DND-41 (cell line): ENCODE data around the gene NDUFAF4.

Source experiments
- ATAC-seq: fragments of 200-7000 bp; cut with Tn5 transposase; 3 replicates; pipeline ENCODE4 v1.9.1; 2021; ENCODE audit warnings: low read depth; ENCODE audit not compliant: insufficient read depth
- DNase-seq: peaks from one replicate; pipeline ENCODE4 v3.0.0-alpha.2; 2020
- H2AFZ ChIP-seq: 2 replicates; pipeline ENCODE4 v1.6.0; 2012; ENCODE audit warnings: low read depth, low read length
- H3K27ac ChIP-seq: 2 replicates; pipeline ENCODE4 v1.5.1; 2012; ENCODE audit warnings: low read length, inconsistent platforms
- H3K27me3 ChIP-seq: fragments of 200-600 bp; sonication (generic); 2 replicates; pipeline ENCODE4 v1.6.0; 2012; ENCODE audit warnings: low read length, mild to moderate bottlenecking, inconsistent platforms; ENCODE audit not compliant: insufficient read depth, poor library complexity
- H3K36me3 ChIP-seq: 2 replicates; pipeline ENCODE4 v1.5.1; 2012; ENCODE audit warnings: low read length, inconsistent platforms; ENCODE audit not compliant: insufficient read depth
- H3K4me1 ChIP-seq: 2 replicates; pipeline ENCODE4 v1.5.1; 2012; ENCODE audit warnings: mild to moderate bottlenecking, low read length; ENCODE audit not compliant: insufficient read depth
- H3K4me2 ChIP-seq: 2 replicates; pipeline ENCODE4 v1.6.0; 2012; ENCODE audit warnings: mild to moderate bottlenecking, moderate library complexity, low read length, inconsistent platforms; ENCODE audit not compliant: insufficient read depth
- H3K4me3 ChIP-seq, 2 experiments: fragments of 200-600 bp in 1 of 2; shearing (Covaris generic) in 1 of 2; 2 replicates each; pipeline ENCODE4 v1.5.1; 2012 to 2016; ENCODE audit warnings: inconsistent platforms in 2 of 2, low read length in 2 of 2, mild to moderate bottlenecking in 2 of 2, low read depth in 1 of 2, moderate library complexity in 1 of 2
- H3K79me2 ChIP-seq: 2 replicates; pipeline ENCODE4 v1.6.0; 2012; ENCODE audit warnings: low read length, inconsistent platforms; ENCODE audit not compliant: insufficient read depth
- H3K9ac ChIP-seq: 2 replicates; pipeline ENCODE4 v1.6.0; 2012; ENCODE audit warnings: low read depth, mild to moderate bottlenecking, inconsistent platforms, low read length, moderate library complexity
- H3K9me3 ChIP-seq: 2 replicates; pipeline ENCODE4 v1.5.1; 2012; ENCODE audit warnings: low read length, moderate library complexity, mild to moderate bottlenecking, inconsistent platforms; ENCODE audit not compliant: insufficient read depth, severe bottlenecking
- H4K20me1 ChIP-seq: 2 replicates; pipeline ENCODE4 v1.6.0; 2012; ENCODE audit warnings: low read length; ENCODE audit not compliant: insufficient read depth
- EZH2 ChIP-seq: IDR thresholded peaks from 3 replicates; pipeline ENCODE4 v1.6.1; 2012; ENCODE audit warnings: borderline replicate concordance, low read depth, mild to moderate bottlenecking, moderate library complexity, low read length, inconsistent platforms; ENCODE audit not compliant: severe bottlenecking
- TF ChIP-seq, protein P1 (sequence below): IDR thresholded peaks from 2 replicates; pipeline ENCODE4 v1.5.1; 2012; ENCODE audit warnings: borderline replicate concordance, low read length, moderate library complexity, mild to moderate bottlenecking; ENCODE audit not compliant: poor library complexity, severe bottlenecking; ENCODE audit errors: extremely low read depth

The NDUFAF4 gene

DNA sequence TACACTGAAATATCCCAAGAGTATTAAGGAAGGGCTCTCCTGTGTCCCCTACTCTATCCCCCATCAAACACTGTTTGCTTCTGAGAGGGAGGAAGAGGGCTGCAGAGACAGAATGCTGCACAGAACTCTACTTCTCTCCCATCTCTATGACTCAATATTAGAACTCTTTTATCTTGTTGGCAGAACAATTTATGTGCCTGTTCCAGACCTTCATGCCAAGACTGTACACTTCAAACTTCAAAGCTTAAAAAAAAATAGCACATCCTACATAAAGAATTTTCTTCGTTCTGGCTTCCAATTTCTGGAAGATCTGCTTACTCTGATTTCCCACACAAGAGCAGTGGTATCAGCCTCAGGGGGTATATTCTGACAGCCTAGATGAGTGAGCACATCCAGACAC, 40.8 kb downstream of the NDUFAF4 start:
- no peak overlapping the region for H2AFZ ChIP-seq
- H3K36me3 ChIP-seq: no peaks in the 10 kb centered on the region
- no peak overlapping the region for H3K27ac ChIP-seq
- ATAC-seq (no peak), DNase-seq (no peak)
- H3K9me3 ChIP-seq: no peaks in the 10 kb centered on the region
- no peaks in the 10 kb centered on the region for H3K27me3 ChIP-seq
- no peaks in the 10 kb centered on the region for H3K79me2 ChIP-seq
- no peak overlapping the region for H3K9ac ChIP-seq
- TF ChIP-seq, protein P1, sequence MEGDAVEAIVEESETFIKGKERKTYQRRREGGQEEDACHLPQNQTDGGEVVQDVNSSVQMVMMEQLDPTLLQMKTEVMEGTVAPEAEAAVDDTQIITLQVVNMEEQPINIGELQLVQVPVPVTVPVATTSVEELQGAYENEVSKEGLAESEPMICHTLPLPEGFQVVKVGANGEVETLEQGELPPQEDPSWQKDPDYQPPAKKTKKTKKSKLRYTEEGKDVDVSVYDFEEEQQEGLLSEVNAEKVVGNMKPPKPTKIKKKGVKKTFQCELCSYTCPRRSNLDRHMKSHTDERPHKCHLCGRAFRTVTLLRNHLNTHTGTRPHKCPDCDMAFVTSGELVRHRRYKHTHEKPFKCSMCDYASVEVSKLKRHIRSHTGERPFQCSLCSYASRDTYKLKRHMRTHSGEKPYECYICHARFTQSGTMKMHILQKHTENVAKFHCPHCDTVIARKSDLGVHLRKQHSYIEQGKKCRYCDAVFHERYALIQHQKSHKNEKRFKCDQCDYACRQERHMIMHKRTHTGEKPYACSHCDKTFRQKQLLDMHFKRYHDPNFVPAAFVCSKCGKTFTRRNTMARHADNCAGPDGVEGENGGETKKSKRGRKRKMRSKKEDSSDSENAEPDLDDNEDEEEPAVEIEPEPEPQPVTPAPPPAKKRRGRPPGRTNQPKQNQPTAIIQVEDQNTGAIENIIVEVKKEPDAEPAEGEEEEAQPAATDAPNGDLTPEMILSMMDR: no peak
- no peak for TF ChIP-seq EZH2
- no peak overlapping the region for H3K4me2 ChIP-seq
- H3K4me1 ChIP-seq: no peaks in the 10 kb centered on the region
- H4K20me1 ChIP-seq: no peaks in the 10 kb centered on the region
- no peak overlapping the region for H3K4me3 ChIP-seq

GRCh38 chr6:96853083-96853482, 44.6 kb downstream of the NDUFAF4 start:
- Histone ChIP-seq H3K9ac (no peak overlapping the region), H3K4me3 (no peak overlapping the region), H3K9me3 (no peaks in the 10 kb centered on the region), H2AFZ (no peak overlapping the region), H3K79me2 (no peaks in the 10 kb centered on the region), H3K36me3 (no peaks in the 10 kb centered on the region), H3K4me2 (no peak overlapping the region), H4K20me1 (no peaks in the 10 kb centered on the region), H3K4me1 (no peaks in the 10 kb centered on the region), H3K27ac (no peak overlapping the region), H3K27me3 (no peaks in the 10 kb centered on the region)
- DNase-seq (no peak), ATAC-seq (no peak)
- TF ChIP-seq, protein P1: no peak
- no peak for TF ChIP-seq EZH2

DNA sequence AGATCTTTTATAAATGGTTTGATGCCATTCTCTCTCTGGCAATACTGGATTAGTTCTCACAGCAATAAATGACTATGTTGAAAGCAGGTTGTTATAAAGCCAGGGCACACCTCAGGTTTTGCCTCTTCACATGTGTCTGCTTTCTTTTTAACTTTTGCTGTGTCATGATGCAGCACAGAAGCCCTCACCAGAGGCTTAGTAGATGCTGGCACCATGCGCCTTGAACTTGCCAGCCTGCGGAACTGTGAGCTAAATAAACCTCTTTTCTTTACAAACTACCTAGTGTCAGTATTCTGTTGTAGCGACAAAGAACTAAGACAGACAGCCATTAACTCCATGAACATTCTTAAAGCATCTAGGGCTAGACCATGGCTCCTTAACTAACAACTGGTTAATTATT, 45.1 kb downstream of the NDUFAF4 start:
- Histone ChIP-seq H3K79me2 (no peaks in the 10 kb centered on the region), H3K4me2 (no peak overlapping the region), H3K36me3 (no peaks in the 10 kb centered on the region), H2AFZ (no peak overlapping the region), H3K27me3 (no peaks in the 10 kb centered on the region), H3K27ac (no peak overlapping the region), H3K9ac (no peak overlapping the region), H4K20me1 (no peaks in the 10 kb centered on the region), H3K4me1 (no peaks in the 10 kb centered on the region), H3K9me3 (no peaks in the 10 kb centered on the region), H3K4me3 (no peak overlapping the region)
- DNase-seq (no peak), ATAC-seq (no peak)
- no peak for TF ChIP-seq EZH2
- TF ChIP-seq, protein P1: no peak

- Histone ChIP-seq H3K4me1 (no peaks in the 10 kb centered on the region), H3K27ac (no peak overlapping the region), H3K4me3 (no peak overlapping the region), H3K36me3 (no peaks in the 10 kb centered on the region), H3K79me2 (no peaks in the 10 kb centered on the region), H3K9me3 (no peaks in the 10 kb centered on the region), H2AFZ (no peak overlapping the region), H3K9ac (no peak overlapping the region), H4K20me1 (no peaks in the 10 kb centered on the region), H3K27me3 (no peaks in the 10 kb centered on the region), H3K4me2 (no peak overlapping the region)
- no peak for DNase-seq
- no peak for ATAC-seq
- TF ChIP-seq, protein P1: no peak
- TF ChIP-seq EZH2: no peak
These were observed 45.8 kb downstream of the NDUFAF4 start for GRCh38 chr6:96851858-96852257.
